HEK293 (cell line): ENCODE results near the gene DLK1.

Experiments
- KLF1 ChIP-seq: fragments of 450-650 bp; formaldehyde crosslinking; IDR thresholded peaks from 2 replicates; pipeline ENCODE4 v1.5.1; 2016; ENCODE audit warnings: missing biosample characterization, missing genetic modification characterization
- TSHZ1 ChIP-seq: fragments of 450-650 bp; formaldehyde crosslinking; IDR thresholded peaks from 2 replicates; pipeline ENCODE4 v1.5.1; 2016; ENCODE audit warnings: missing biosample characterization, missing genetic modification characterization, borderline replicate concordance
- ZNF518A ChIP-seq: fragments of 450-650 bp; formaldehyde crosslinking; conservative IDR thresholded peaks from 2 replicates; pipeline ENCODE4 v1.5.1; 2016; ENCODE audit warnings: low read depth, missing biosample characterization, missing genetic modification characterization
- TF ChIP-seq, protein P1 (sequence below): fragments of 450-650 bp; formaldehyde crosslinking; IDR thresholded peaks from 2 replicates; pipeline ENCODE4 v1.5.1; 2016; ENCODE audit warnings: missing biosample characterization, missing genetic modification characterization
- TF ChIP-seq, protein P2 (sequence below): fragments of 450-650 bp; formaldehyde crosslinking; IDR thresholded peaks from 2 replicates; pipeline ENCODE4 v1.5.1; 2016; ENCODE audit warnings: missing biosample characterization, missing genetic modification characterization
- TF ChIP-seq, protein P3 (sequence below): fragments of 450-650 bp; formaldehyde crosslinking; IDR thresholded peaks from 2 replicates; pipeline ENCODE4 v1.5.1; 2017; ENCODE audit warnings: missing biosample characterization, mild to moderate bottlenecking, missing genetic modification characterization, moderate library complexity

DNA sequence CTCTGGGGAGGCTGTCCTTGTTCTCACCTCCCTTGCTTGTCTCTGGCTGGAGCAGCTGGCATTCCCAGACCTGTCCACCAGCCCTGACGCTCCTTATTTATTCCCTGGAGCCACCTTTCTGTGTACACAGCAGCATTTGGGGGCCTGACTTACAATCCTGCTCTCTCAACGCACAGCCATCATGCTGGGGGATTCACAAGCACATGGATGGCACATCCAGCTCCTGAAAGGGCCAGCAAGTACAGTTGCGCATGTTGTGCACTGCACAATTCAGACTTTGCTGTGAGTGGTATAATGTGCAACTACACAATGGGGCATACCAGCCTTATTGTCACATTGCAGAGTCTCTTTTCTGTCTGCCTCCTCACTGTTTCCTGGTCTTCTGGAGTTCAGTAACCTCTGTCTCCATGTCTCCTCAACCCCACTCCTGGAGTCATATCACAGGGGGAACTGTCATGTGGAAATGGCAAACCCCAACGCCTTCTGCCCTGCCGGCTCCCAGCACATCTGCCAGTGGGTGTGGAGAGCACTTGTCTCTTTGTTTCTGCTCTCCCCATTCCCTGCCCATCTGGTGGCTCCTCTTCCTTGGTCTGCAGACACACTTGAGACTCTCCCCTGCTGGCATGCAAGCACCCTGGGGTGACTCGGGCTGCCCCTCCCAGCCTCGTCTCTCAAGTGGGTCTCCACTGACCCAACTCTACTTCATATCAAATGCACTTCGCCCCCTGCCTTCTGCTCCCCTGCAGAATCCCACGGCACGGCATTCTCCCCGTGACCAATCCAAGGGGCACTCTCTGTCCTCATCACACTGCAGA is 58.0 kb downstream of the DLK1 start:
- TF ChIP-seq, protein P1, sequence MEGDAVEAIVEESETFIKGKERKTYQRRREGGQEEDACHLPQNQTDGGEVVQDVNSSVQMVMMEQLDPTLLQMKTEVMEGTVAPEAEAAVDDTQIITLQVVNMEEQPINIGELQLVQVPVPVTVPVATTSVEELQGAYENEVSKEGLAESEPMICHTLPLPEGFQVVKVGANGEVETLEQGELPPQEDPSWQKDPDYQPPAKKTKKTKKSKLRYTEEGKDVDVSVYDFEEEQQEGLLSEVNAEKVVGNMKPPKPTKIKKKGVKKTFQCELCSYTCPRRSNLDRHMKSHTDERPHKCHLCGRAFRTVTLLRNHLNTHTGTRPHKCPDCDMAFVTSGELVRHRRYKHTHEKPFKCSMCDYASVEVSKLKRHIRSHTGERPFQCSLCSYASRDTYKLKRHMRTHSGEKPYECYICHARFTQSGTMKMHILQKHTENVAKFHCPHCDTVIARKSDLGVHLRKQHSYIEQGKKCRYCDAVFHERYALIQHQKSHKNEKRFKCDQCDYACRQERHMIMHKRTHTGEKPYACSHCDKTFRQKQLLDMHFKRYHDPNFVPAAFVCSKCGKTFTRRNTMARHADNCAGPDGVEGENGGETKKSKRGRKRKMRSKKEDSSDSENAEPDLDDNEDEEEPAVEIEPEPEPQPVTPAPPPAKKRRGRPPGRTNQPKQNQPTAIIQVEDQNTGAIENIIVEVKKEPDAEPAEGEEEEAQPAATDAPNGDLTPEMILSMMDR (tag by site-specific recombination): no peak
- no peak for TF ChIP-seq ZNF518A
- no peak for TF ChIP-seq KLF1 (tag by site-specific recombination)
- TF ChIP-seq, protein P2, sequence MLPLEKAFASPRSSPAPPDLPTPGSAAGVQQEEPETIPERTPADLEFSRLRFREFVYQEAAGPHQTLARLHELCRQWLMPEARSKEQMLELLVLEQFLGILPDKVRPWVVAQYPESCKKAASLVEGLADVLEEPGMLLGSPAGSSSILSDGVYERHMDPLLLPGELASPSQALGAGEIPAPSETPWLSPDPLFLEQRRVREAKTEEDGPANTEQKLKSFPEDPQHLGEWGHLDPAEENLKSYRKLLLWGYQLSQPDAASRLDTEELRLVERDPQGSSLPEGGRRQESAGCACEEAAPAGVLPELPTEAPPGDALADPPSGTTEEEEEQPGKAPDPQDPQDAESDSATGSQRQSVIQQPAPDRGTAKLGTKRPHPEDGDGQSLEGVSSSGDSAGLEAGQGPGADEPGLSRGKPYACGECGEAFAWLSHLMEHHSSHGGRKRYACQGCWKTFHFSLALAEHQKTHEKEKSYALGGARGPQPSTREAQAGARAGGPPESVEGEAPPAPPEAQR (tag by site-specific recombination): no peak
- TF ChIP-seq TSHZ1 (tag by site-specific recombination): no peak
- TF ChIP-seq, protein P3, sequence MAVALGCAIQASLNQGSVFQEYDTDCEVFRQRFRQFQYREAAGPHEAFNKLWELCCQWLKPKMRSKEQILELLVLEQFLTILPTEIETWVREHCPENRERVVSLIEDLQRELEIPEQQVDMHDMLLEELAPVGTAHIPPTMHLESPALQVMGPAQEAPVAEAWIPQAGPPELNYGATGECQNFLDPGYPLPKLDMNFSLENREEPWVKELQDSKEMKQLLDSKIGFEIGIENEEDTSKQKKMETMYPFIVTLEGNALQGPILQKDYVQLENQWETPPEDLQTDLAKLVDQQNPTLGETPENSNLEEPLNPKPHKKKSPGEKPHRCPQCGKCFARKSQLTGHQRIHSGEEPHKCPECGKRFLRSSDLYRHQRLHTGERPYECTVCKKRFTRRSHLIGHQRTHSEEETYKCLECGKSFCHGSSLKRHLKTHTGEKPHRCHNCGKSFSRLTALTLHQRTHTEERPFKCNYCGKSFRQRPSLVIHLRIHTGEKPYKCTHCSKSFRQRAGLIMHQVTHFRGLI: no peak
